Ovary (tissue), 9 donors: Measurements from ENCODE around the gene FZD8. TPM values are rescaled to one million over a fixed set of nuclear protein-coding genes. Genes with fewer than 3 reads are reported as not detected.

ENCODE experiments used
- DNase-seq, 5 donors: peaks; one replicate each; pipeline ENCODE4 v3.0.0-alpha.2; 2019 to 2020
- H3K27ac ChIP-seq, 2 donors: fragments of 200-600 bp; one replicate each; pipeline versions ENCODE4 v1.5.1 to v1.8.0; 2019 to 2022
- H3K27me3 ChIP-seq: fragments of 200-600 bp; one replicate; pipeline ENCODE4 v1.8.0; 2022
- H3K36me3 ChIP-seq: fragments of 200-600 bp; sonication (generic); one replicate; pipeline ENCODE4 v1.5.1; 2019
- H3K4me1 ChIP-seq: one replicate; pipeline ENCODE4 v1.8.1; 2013; ENCODE audit warnings: mild to moderate bottlenecking, moderate library complexity; ENCODE audit not compliant: insufficient read depth
- H3K4me3 ChIP-seq: fragments of 200-600 bp; sonication (generic); one replicate; pipeline ENCODE4 v1.5.1; 2017
- H3K9me3 ChIP-seq, 2 donors: fragments of 200-600 bp in 1 of 2; sonication (generic) in 1 of 2; one replicate each; pipeline versions ENCODE4 v1.5.1 to v1.8.1; 2013 to 2019; ENCODE audit warnings: mild to moderate bottlenecking in 1 of 2, moderate library complexity in 1 of 2
- CTCF ChIP-seq, 3 donors: fragments of 450-650 bp in 2 of 3; fragments of 200-600 bp in 1 of 3; IDR thresholded peaks; one replicate each; pipeline versions ENCODE4 v1.5.1 to v1.8.0; 2016 to 2022; ENCODE audit warnings: antibody characterized with exemption in 3 of 3, mild to moderate bottlenecking in 1 of 3
- EP300 ChIP-seq: sonication (generic); formaldehyde crosslinking; IDR thresholded peaks from one replicate; pipeline ENCODE4 v1.6.1; 2017; ENCODE audit warnings: antibody characterized with exemption
- POLR2A ChIP-seq: fragments of 450-650 bp; IDR thresholded peaks from one replicate; pipeline ENCODE4 v1.6.1; 2017; ENCODE audit warnings: antibody characterized with exemption, mild to moderate bottlenecking, moderate library complexity
- WGBS, 3 donors: extraction: QIAGEN DNeasy Blood & Tissue Kit in 1 of 3; methylation state at CpG; one replicate each; pipeline versions ENCODE4 v1.1.5 to v1.1.7; 2013 to 2017; 5-methylcytosine and 5-hydroxymethylcytosine counted together
- intact Hi-C, 4 donors: fragments of 100-400 bp; cut with DNase I; formaldehyde crosslinking; loops; one replicate each; pipeline versions ENCODE4 v1.11.0 to v1.15.1; 2022 to 2023
- polyA plus RNA-seq, 2 donors: library from polyadenylated mRNA; stranded (reverse); fragments of 200-250 nt in 1 of 2; fragments of 350-450 nt in 1 of 2; fragmentation: Illumina TruSeq in 1 of 2; extraction: RNeasy Lipid Tissue Mini Kit (QIAGEN cat#74804) in 1 of 2; gene quantifications; one replicate each; pipeline ENCODE4 v1.2.3, GENCODE V29; 2013 to 2014
- total RNA-seq, 7 donors: library from RNA; depleted of rRNA in 2 of 7; stranded (reverse); fragments of >200 nt in 2 of 7; fragmentation: NEBNext Ultra II Directional in 3 of 7; extraction: Animal tissue kit (Norgen Biotek cat#: 25700) in 3 of 7; gene quantifications; one replicate each; pipeline versions ENCODE4 v1.1.0 to v1.2.4, GENCODE V29; 2016 to 2023
- donor health status: DM: no; HTN: no; CAD: no; lungs with moderate emphysema.
- donor health status: DM: no; HTN: no; CAD: no.
- donor health status: Bipolar disorder and iron deficiency.
- donor health status: DM: yes; HTN: yes; CAD: no.
- donor health status: DM: no; HTN: no; CAD: no.
- donor health status: DM: yes; HTN: yes; CAD: no.

Gene FZD8
- total and polyA plus RNA-seq, 9 donors, result 1.4 to 14.9 (median 3.4) TPM

- intact Hi-C loops, result no loop called here
- WGBS, 3 donors, result 80 to 82% (median 81%) methylated on average over 13 of the region's 13 CpGs
- TF ChIP-seq CTCF (IDR thresholded peaks at IDR 0.05), result no peak
- no peak for TF ChIP-seq EP300
- no peak for TF ChIP-seq POLR2A
- no peak for DNase-seq
- Histone ChIP-seq H3K27me3 (no peaks in the 10 kb centered on the region), H3K4me3 (no peak overlapping the region), H3K9me3 (no peaks in the 10 kb centered on the region), H3K27ac (no peak overlapping the region), H3K36me3 (no peaks in the 10 kb centered on the region), H3K4me1 (no peaks in the 10 kb centered on the region)
Observed at GRCh38 chr10:35668865-35669650, 27.0 kb upstream of the FZD8 start.

GRCh38 chr10:35667971-35668370, 25.9 kb upstream of the FZD8 start:
- H3K27me3 ChIP-seq, result no peaks in the 10 kb centered on the region
- intact Hi-C loops, result no loop called here
- no peak for DNase-seq
- no peak for TF ChIP-seq EP300
- no peak for TF ChIP-seq CTCF (IDR thresholded peaks at IDR 0.05)
- TF ChIP-seq POLR2A, result no peak
- H3K4me3 ChIP-seq, result no peak overlapping the region
- H3K4me1 ChIP-seq, result no peaks in the 10 kb centered on the region
- no peak overlapping the region for H3K27ac ChIP-seq
- no peaks in the 10 kb centered on the region for H3K9me3 ChIP-seq
- 87 to 89% (median 88%) methylated on average over 9 of the region's 9 CpGs for WGBS, 3 donors
- no peaks in the 10 kb centered on the region for H3K36me3 ChIP-seq

- Histone ChIP-seq H3K27ac (no peak overlapping the region), H3K27me3 (no peaks in the 10 kb centered on the region), H3K36me3 (no peaks in the 10 kb centered on the region), H3K9me3 (no peaks in the 10 kb centered on the region), H3K4me3 (no peak overlapping the region), H3K4me1 (no peaks in the 10 kb centered on the region)
- intact Hi-C loops, result no loop called here
- TF ChIP-seq EP300 (no peak), CTCF (IDR thresholded peaks at IDR 0.05) (no peak), POLR2A (no peak)
- no peak for DNase-seq
- 76 to 86% (median 84%) methylated on average over 4 of the region's 4 CpGs for WGBS, 3 donors
Observed at GRCh38 chr10:35667270-35667889, 25.3 kb upstream of the FZD8 start.

- intact Hi-C loops, result no loop called here
- H3K4me3 ChIP-seq, result no peak overlapping the region
- no peak for DNase-seq
- TF ChIP-seq EP300 (no peak), POLR2A (no peak), CTCF (IDR thresholded peaks at IDR 0.05) (no peak)
- no peaks in the 10 kb centered on the region for H3K4me1 ChIP-seq
- no peaks in the 10 kb centered on the region for H3K27me3 ChIP-seq
- no peaks in the 10 kb centered on the region for H3K36me3 ChIP-seq
- H3K9me3 ChIP-seq, result no peaks in the 10 kb centered on the region
- no peak overlapping the region for H3K27ac ChIP-seq
- WGBS, 3 donors, result 33 to 63% (median 46%) methylated on average over 2 of the region's 2 CpGs
Observed at GRCh38 chr10:35661236-35661635, 19.1 kb upstream of the FZD8 start.
